Endothelial cell (in vitro differentiated cells): ENCODE results near the gene ATP5PD. TPM values are rescaled to one million over a fixed set of nuclear protein-coding genes. Genes with fewer than 3 reads are reported as not detected.

Experiments
- DNase-seq: peaks from one replicate; pipeline ENCODE4 v3.0.0; 2021; ENCODE audit warnings: low spot score
- H3K27ac Mint-ChIP-seq: one replicate; pipeline ENCODE4 v1.8.0; 2021; ENCODE audit warnings: mixed read lengths, inconsistent platforms; ENCODE audit not compliant: unreplicated experiment
- H3K27me3 Mint-ChIP-seq: one replicate; pipeline ENCODE4 v1.8.0; 2021; ENCODE audit warnings: mild to moderate bottlenecking, moderate library complexity, mixed read lengths, inconsistent platforms; ENCODE audit not compliant: unreplicated experiment
- H3K36me3 Mint-ChIP-seq: one replicate; pipeline ENCODE4 v1.8.0; 2021; ENCODE audit warnings: mild to moderate bottlenecking, low read depth, mixed read lengths, inconsistent platforms; ENCODE audit not compliant: unreplicated experiment
- H3K4me1 Mint-ChIP-seq: one replicate; pipeline ENCODE4 v1.8.0; 2021; ENCODE audit warnings: mild to moderate bottlenecking, mixed read lengths, inconsistent platforms; ENCODE audit not compliant: unreplicated experiment
- H3K4me3 Mint-ChIP-seq: one replicate; pipeline ENCODE4 v1.8.0; 2021; ENCODE audit warnings: mild to moderate bottlenecking, mixed read lengths, inconsistent platforms; ENCODE audit not compliant: unreplicated experiment
- H3K9me3 Mint-ChIP-seq: one replicate; pipeline ENCODE4 v1.8.0; 2021; ENCODE audit warnings: mixed read lengths, inconsistent platforms; ENCODE audit not compliant: unreplicated experiment
- total RNA-seq: library from RNA; stranded (reverse); fragmentation: NEBNext Ultra II Directional; extraction: Animal tissue kit (Norgen Biotek cat#: 25700); gene quantifications from one replicate; pipeline ENCODE4 v1.2.1, GENCODE V29; 2021; ENCODE audit not compliant: unreplicated experiment
- TF ChIP-seq, protein P1 (sequence below): fragments of 200-600 bp; sonication (generic); IDR thresholded peaks from one replicate; pipeline ENCODE4 v1.5.0; 2021; ENCODE audit warnings: antibody characterized with exemption; ENCODE audit not compliant: unreplicated experiment

ATP5PD gene
- total RNA-seq, 1 donor from 2014 or later: 179 TPM

DNA sequence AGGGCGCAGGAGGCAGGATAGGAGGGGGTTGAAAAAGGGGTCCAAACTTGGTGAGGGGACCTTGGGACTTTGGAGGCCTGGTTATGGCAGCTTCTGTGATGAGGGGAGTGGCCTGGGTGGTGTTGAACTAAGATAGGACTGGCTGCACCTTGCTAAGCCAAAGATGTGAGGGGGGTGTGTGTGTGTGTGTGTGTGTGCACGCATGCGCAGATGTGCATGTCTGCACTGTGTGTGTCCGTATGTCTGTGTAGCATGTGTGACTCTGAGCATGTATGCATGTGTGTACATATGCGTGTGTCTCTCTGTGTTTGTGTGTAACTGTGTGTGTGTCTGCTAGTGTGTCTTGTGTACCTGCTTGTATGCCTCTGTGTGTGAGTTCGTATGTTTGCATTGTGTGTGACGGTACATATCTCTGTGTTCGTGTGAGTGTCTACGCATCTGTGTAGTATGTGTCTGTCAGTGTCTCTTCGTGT, 45.1 kb upstream of the ATP5PD start:
- peak overlapping the region; percentile 72 for H3K4me3 Mint-ChIP-seq
- H3K27ac Mint-ChIP-seq: peak overlapping the region; percentile 44
- peaks cover 25% of the 10 kb centered on the region for H3K27me3 Mint-ChIP-seq
- TF ChIP-seq, protein P1, sequence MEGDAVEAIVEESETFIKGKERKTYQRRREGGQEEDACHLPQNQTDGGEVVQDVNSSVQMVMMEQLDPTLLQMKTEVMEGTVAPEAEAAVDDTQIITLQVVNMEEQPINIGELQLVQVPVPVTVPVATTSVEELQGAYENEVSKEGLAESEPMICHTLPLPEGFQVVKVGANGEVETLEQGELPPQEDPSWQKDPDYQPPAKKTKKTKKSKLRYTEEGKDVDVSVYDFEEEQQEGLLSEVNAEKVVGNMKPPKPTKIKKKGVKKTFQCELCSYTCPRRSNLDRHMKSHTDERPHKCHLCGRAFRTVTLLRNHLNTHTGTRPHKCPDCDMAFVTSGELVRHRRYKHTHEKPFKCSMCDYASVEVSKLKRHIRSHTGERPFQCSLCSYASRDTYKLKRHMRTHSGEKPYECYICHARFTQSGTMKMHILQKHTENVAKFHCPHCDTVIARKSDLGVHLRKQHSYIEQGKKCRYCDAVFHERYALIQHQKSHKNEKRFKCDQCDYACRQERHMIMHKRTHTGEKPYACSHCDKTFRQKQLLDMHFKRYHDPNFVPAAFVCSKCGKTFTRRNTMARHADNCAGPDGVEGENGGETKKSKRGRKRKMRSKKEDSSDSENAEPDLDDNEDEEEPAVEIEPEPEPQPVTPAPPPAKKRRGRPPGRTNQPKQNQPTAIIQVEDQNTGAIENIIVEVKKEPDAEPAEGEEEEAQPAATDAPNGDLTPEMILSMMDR: no peak
- H3K9me3 Mint-ChIP-seq: no peaks in the 10 kb centered on the region
- H3K4me1 Mint-ChIP-seq: peaks cover 48% of the 10 kb centered on the region
- peaks cover 14% of the 10 kb centered on the region for H3K36me3 Mint-ChIP-seq
- DNase-seq: no peak

DNA sequence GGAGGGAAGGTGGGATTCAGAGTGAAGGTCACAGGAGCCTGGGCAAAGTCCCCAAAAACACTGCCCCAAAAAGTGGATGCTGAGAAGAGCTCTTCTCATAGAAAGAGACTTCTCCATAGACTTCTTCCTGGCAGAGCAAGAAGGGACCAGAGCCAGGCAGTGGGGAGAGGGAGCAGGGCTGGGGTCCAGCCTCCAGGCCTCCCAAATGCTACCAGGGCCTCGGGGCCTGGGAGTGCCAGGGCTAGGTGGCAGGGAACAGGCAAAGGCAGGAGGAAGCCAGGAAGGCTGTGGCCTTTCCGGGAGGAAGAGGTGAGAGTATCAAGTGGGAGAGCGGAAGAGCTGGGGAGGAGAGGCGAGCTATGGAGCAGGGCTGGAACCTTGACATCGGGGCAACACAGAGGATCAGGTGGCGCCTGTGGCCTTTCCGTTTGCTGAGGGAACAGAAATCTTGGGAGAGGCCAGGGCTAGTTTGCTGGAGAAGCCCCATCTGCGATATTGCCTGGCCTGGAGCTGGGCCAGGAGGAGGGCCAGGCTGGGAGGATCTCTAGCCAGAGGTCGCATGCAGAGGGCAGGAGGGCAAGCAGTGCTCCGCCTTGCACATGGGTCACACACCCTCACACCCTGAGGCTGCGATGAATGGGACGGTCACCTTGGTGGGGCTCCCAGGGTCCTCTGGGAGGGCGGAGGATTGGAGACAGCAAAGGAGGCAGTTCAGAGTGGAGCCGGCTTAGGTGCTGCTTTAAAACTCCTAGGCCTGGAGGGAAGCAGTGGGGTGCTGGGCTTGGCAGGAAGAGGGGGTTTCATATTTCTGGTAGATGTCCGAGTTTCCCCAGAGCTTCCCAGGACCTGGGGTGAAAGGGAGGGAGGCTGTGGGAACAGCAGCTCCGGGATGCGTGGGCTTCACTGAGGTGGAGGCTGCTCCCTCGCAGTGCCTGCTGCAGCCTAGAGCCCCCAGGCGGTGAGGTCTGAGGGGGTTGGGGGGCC, 44.4 kb upstream of the ATP5PD start:
- DNase-seq: peak; percentile 22
- H3K4me3 Mint-ChIP-seq: peak overlapping the region; percentile 72
- H3K4me1 Mint-ChIP-seq: peaks cover 53% of the 10 kb centered on the region
- peaks cover 26% of the 10 kb centered on the region for H3K27me3 Mint-ChIP-seq
- H3K27ac Mint-ChIP-seq: peak overlapping the region; percentile 44
- TF ChIP-seq, protein P1: no peak
- H3K36me3 Mint-ChIP-seq: peaks cover 14% of the 10 kb centered on the region
- no peaks in the 10 kb centered on the region for H3K9me3 Mint-ChIP-seq

DNA sequence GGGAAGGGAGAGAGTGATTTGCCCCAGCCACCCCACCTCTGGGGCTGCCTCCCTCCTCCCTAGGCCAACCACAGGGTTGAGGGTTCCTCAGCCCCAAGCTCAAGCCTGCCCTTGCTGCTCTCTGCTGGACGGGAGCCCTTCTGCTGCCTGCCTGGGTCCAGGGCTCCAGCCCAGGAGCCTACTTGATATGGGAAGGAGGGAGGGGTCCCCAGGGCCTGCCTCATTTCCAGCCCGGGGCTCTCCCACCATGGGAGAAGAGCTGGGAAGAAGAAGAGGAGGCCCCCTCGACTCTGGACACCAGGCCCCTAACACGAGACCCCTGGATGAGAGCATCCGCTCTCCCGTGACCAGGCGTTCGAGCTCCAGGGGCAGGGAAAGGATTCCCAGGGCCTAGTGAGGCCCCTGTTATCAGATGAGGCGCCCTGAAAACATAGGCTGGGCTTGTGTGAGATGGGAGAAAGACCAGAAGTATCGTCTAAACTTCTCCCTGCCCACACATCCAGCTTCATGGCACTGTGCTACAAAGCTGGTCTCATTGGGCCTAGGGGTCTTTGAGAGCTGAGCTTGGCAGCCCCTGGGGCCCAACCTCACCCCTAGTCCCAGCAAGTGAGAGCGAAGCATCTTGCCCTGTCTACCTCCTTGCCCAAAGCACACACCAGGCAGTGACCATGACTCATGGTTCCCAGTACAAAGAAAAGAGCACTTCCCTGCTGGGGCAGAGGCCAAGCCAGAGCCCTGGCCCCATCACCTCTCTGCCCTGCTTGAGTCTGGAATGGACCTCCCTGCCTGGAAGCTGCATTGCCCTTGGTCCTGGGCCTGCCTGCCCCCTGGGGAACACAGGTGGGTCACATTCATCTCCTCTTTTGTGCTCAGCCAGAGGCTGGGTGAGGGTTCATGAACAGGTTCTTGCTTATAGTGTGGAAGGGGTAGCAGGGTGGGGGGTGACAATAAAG, 42.0 kb upstream of the ATP5PD start:
- H3K27ac Mint-ChIP-seq: peak overlapping the region; percentile 86
- peak overlapping the region; percentile 87 for H3K4me3 Mint-ChIP-seq
- H3K36me3 Mint-ChIP-seq: peaks cover 14% of the 10 kb centered on the region
- no peaks in the 10 kb centered on the region for H3K9me3 Mint-ChIP-seq
- H3K4me1 Mint-ChIP-seq: peaks cover 61% of the 10 kb centered on the region
- DNase-seq: no peak
- TF ChIP-seq, protein P1: no peak
- H3K27me3 Mint-ChIP-seq: peaks cover 24% of the 10 kb centered on the region

DNA sequence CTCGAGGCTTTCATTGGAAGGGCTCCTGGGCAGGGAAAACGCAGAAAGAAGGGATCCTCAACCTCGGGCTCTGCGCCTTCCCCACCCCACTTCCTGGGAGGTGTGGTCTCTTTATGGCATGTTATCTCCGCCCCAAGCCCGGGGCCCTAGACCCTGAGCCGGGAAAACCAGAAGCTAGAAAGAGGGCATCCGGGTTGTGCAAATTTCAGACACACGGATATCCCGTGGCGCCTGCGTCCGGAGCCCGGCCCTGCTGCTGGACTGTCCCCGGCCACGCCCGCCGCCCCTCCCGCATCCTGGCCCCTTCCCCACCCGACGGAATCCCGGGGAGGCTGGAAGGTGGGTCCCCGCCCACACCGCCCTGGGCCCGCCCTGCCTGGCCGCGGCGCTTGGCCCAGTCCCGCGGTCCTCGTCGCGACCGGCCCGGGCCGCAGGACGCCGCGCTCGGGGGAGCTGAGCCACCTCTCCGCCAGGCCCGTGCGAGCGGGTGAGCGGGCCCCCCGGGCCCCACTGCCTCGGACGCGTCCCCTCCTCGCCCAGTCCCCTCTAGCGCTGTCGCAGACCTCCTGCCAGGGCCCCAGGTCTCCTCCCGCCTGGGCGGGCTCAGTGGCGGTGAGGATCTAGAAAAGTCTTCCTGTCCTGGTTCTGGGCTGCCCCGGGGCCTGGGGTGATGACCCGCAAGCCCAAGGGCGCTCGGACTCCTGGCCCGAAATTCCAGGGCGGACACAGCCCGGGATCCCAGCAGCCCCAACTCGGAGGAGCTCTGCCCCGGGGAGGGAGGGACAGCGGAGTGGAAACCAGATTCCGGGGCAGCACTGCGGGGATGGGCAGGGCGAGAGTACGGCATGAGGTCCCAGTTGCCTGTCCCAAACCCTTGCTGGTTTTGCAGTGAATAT, 41.0 kb upstream of the ATP5PD start, which contains the start of gene SLC16A5:
Gene SLC16A5 (plus strand): TSS at position 397 of the 896 bp plus-strand sequence. CDS start 5,683 bp downstream, outside the sequence.
- peak; percentile 96 for DNase-seq
- no peaks in the 10 kb centered on the region for H3K9me3 Mint-ChIP-seq
- peaks cover 22% of the 10 kb centered on the region for H3K27me3 Mint-ChIP-seq
- peak within 1 kb of the TSS; percentile 87 for H3K4me3 Mint-ChIP-seq
- peak within 1 kb of the TSS; percentile 87 for H3K27ac Mint-ChIP-seq
- peaks cover 14% of the 10 kb centered on the region for H3K36me3 Mint-ChIP-seq
- TF ChIP-seq, protein P1: no peak
- H3K4me1 Mint-ChIP-seq: peaks cover 60% of the 10 kb centered on the region
